HCT116 (cell line): Measurements from ENCODE around the gene SLC7A1.

ENCODE experiments used
- ATF3 ChIP-seq: IDR thresholded peaks from 2 replicates; pipeline ENCODE4 v1.6.1; 2012
- POLR2A ChIP-seq: IDR thresholded peaks from 2 replicates; pipeline ENCODE4 v1.7.0; 2011; ENCODE audit warnings: borderline replicate concordance; ENCODE audit not compliant: insufficient read depth, insufficient read length; ENCODE audit errors: extremely low read depth

GRCh38 chr13:29508876-29509252 lies 86.6 kb downstream of the SLC7A1 start:
- TF ChIP-seq POLR2A, result no peak
- TF ChIP-seq ATF3, result no peak
